Breast epithelium (tissue), 3 donors: ENCODE data around the gene AMELY.
"Not testable (repeated sequence)": the region's sequence is repeated elsewhere in the genome, so short reads cannot be mapped to it uniquely, and the experiment has no call there.

Experiments used
- CTCF ChIP-seq, 3 donors: fragments of 450-650 bp; IDR thresholded peaks; one replicate each; pipeline ENCODE4 v1.5.1; 2016 to 2017; ENCODE audit warnings: antibody characterized with exemption in 3 of 3, mild to moderate bottlenecking in 3 of 3, moderate library complexity in 3 of 3
- POLR2A ChIP-seq: fragments of 450-650 bp; IDR thresholded peaks from one replicate; pipeline ENCODE4 v1.6.1; 2016; ENCODE audit warnings: antibody characterized with exemption, mild to moderate bottlenecking, moderate library complexity
- POLR2AphosphoS5 ChIP-seq, 3 donors: sonication (generic); formaldehyde crosslinking; IDR thresholded peaks; one replicate each; pipeline ENCODE4 v1.6.1; 2017; ENCODE audit warnings: antibody characterized with exemption in 3 of 3

GRCh38 chrY:6908021-6908420, 3.5 kb downstream of the AMELY start:
- TF ChIP-seq POLR2A; POLR2AphosphoS5 (IDR thresholded peaks at IDR 0.05); CTCF (IDR thresholded peaks at IDR 0.05): not testable (repeated sequence)
